Amygdala (tissue), 56 donors: ENCODE measurements around the gene GALNT5.
A peak's percentile ranks its signal among the peaks of the same experiment; 100 is the strongest.
"Not testable (repeated sequence)": the region's sequence is repeated elsewhere in the genome, so short reads cannot be mapped to it uniquely, and the experiment has no call there.

Source experiments
- DNase-seq, 56 donors: peaks; one replicate each; lab custom pipeline; 2025; lab: John Stamatoyannopoulos, UW

Gene GALNT5

DNA sequence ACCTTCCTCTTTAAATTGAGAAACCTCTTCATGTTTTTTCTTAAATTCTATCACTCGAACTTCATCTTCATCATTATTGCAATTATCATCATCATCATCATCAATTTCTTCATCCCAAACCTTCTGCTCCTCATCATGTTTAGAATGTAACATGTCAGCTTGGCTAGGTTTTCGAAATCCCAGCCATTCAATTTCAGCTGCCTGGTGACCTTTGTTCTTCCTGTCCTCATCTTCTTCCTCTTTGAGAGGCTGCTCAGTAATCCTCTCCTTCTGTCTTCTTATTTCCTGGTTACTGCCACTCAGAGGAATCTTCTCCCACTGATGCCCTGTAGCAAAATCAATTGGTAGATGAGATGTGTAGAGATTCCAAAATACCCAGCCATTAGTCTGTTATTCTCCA, 64.0 kb downstream of the GALNT5 start:
- no peak for DNase-seq

DNA sequence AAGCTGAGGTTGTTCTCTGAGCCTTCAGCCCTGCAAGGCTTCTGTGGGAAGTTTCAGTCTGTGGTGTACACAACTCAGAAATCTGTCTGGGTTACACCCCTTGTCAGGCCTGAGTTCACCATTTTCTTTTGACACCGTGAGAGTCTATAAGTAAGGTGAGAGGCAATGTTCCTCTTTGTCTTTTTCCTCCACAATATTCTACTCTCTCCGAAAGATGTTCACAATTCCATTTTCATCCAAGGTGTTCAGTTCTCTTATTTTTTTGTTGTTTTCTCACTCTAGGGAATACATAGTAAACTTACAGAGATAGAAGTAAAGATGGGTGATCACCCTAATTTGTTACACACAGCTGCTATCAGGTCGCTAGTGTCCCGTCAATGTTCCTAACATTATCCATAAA, 64.9 kb downstream of the GALNT5 start:
- no peak for DNase-seq

- DNase-seq, result no peak
These were observed 66.9 kb downstream of the GALNT5 start for GRCh38 chr2:157324331-157324843.

- peak in 40 of 56 donors; percentile 2 to 87 (median 52) for DNase-seq
These were observed 68.3 kb downstream of the GALNT5 start, which contains the start of gene ERMN for GRCh38 chr2:157325786-157326185. TSS of gene ERMN (minus strand) at chr2:157325824. CDS start at chr2:157325642, 182 bp downstream.

- DNase-seq, result peak in 1 of 56 donors; percentile 2
These were observed 69.2 kb downstream of the GALNT5 start for GRCh38 chr2:157326698-157327097.

DNA sequence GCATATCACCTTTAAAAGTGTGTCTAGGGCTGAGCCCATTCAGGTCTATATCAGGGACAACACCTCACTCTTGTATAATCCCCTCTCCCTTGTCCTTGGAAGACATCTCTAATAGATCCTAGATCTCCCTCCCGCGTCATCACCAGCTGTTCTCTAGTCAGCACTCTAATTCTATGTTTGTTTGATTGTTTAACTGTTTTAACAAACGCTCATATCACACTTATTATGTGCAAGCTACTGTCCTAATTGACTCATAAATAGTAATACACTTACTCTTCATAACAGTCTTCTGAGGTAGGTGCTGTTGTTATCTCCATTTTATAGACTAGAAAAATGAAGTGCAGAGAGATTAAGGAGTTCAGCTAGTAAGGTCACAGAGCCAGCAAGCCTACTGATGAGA, 69.7 kb downstream of the GALNT5 start:
- no peak for DNase-seq

DNA sequence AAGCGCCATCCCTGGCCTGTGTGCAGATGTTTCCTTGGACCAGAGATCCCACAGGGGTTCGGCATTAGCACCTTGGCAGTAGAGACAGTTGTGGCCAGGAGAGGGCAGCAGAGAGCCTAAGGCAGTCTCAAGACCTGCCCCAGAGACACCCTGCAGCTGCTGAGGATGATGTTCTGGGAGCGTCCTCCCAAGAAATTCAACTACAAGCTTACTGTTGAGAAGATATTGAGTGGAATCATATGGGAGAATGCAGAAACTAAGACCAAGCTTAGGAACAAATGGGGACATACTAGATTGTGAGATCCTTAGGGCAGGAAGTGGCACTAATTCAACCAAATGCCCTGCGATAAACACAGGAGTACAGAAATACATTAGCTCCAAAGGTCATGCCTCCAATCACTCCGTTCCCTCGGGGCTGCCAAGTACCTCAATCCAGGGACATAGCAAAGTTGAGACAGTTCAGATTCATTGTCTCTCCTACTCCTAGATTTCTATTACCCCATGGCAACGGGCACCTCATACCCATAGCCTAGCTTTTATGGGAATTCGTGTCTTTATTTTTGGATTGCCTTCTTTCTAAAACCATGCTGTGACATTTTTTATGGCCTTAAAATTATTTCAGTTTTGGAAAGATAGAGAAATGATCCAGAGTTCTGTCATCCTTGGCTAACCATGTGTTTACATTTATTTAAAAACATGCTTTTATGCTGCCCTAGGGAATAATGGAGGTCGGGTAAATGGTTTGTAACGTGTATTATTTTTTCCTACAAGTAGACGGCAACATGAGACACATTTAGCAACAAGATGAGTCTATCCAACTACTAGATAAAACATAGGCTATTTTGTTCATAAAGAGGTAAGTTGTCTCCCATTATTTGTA, 70.4 kb downstream of the GALNT5 start:
- peak in 55 of 56 donors; percentile 9 to 91 (median 65) for DNase-seq

DNA sequence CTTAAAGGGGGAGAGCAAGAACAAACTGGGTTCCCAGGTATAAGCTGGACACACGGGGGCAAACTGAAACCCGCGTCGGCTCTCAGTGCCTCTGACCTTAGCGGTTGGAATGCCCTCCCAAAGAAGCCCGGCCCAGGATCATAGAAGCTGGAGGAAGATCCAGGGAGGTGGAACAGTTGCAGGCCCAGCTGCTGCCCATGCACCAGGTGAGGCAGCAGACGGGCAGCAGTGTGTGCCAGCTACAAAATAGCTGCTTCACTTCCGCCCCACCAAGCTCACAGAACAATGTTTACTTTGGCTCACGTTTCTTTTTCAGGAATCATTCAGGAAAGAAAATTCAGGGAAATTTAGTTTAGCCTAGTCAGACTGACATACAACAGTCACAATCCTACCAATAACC, 72.0 kb downstream of the GALNT5 start:
- no peak for DNase-seq

- no peak for DNase-seq
These were observed 76.0 kb downstream of the GALNT5 start for GRCh38 chr2:157333304-157334047.

- no peak for DNase-seq
These were observed 76.8 kb downstream of the GALNT5 start for GRCh38 chr2:157334335-157334734.

DNA sequence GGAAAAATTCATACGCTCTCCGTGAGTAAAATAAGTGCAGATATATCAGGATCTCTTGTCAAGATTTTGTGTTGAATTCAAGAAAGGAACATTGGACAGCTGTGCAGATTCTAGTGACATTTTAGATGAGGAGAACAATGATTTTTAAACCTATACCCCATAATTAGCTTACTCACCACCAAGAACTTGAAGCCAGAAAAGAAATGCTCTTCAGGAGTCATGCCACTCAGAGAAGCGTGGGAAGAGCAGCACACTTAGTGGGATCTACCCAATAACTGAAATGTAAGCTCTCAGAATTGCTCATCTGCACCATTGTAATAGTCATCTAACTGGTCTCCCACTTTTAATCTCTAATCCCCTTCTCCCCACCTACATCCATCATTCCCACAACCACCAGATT, 77.3 kb downstream of the GALNT5 start:
- DNase-seq, result no peak

GRCh38 chr2:157336137-157337010, 78.9 kb downstream of the GALNT5 start:
- DNase-seq, result peak in 10 of 56 donors; percentile 2 to 77 (median 18)

GRCh38 chr2:157337978-157338377, 80.5 kb downstream of the GALNT5 start:
- DNase-seq, result no peak

GRCh38 chr2:157339965-157340655, 82.6 kb downstream of the GALNT5 start:
- DNase-seq, result no peak

- not testable (repeated sequence) for DNase-seq
These were observed 83.9 kb downstream of the GALNT5 start for GRCh38 chr2:157341381-157341780.

DNA sequence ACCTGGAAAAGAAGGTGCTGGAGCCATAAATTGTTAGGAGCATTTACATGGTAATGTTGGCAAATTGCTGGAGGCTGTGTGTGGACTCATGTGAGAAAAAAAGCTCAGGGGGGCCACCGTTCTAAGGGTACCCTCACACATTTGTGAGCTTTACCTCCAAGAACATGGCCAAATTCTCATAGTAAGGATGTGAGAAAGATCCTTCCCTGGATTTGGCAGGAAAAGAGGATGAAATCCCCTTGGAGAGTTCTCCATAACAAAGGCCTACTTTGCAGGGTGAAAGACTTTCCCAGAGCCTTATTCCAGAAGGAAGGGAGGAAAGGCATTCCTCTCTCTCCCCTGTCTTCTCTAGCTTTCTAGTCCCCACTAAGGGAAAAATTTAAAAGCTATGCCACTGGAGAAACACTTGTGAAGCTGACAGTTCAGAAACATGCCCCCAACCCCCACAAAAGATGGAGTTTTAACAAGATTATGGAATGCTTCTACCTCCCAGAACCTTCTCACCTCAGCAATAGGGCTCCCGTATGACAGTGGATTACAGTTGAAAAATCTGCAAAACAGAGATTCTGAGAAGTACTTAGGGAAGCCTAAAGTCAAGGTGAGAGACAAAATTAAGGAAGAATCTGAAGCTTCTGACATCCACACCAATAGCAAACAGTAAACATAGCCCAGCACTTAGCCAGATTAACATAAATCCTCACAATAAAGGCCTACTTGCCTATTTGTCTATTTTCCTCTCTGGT, 88.3 kb downstream of the GALNT5 start:
- DNase-seq, result no peak

GRCh38 chr2:157348291-157348921, 90.9 kb downstream of the GALNT5 start:
- DNase-seq, result no peak

DNA sequence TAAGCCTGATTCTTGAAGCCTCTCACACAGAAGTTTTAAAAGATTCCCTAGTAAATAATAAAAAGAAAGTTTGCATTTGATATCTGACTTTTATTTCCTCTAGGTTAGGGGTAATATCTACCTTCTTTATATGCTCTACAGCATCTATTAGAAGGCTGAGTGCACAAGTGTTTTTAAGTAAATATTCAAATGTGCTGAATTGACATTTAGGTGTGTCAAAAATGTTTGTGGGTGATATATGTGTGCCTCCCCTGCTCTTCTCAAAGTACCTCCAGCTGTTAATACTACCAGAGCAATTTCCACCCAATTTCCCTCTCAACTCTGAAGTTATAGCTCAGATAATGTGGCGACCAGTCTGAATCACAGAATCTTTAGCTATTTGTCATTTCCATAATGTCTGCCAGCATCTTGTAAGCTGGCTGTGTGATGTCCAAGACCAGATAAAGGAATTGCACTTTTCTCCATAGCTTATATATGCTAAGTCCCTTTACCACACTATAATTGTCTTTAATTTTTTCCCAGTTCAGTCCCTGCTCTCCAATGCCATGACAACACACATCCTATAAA, 92.5 kb downstream of the GALNT5 start:
- no peak for DNase-seq
